Spinal cord (tissue), 10 donors: ENCODE data around the gene OLFML2B. TPM values are rescaled to one million over a fixed set of nuclear protein-coding genes. Genes with fewer than 3 reads are reported as not detected.

Source experiments
- DNase-seq, 6 donors: peaks; one replicate each; pipeline versions ENCODE4 v3.0.0 to v3.0.0-alpha.2; 2013 to 2015; ENCODE audit warnings: low spot score in 6 of 6, low read depth in 4 of 6
- H3K27ac ChIP-seq: one replicate; pipeline ENCODE4 v1.5.1; 2013; ENCODE audit warnings: low read depth, low read length, control low read depth
- H3K27me3 ChIP-seq: one replicate; pipeline ENCODE4 v1.6.1; 2013; ENCODE audit warnings: low read length; ENCODE audit not compliant: control insufficient read depth, insufficient read depth
- H3K36me3 ChIP-seq: one replicate; pipeline ENCODE4 v1.6.1; 2013; ENCODE audit warnings: low read length; ENCODE audit not compliant: control insufficient read depth, insufficient read depth
- H3K4me1 ChIP-seq: one replicate; pipeline ENCODE4 v1.6.1; 2013; ENCODE audit warnings: low read length; ENCODE audit not compliant: control insufficient read depth, insufficient read depth
- H3K4me3 ChIP-seq: one replicate; pipeline ENCODE4 v1.5.1; 2013; ENCODE audit warnings: low read depth, low read length, control low read depth
- H3K9me3 ChIP-seq: one replicate; pipeline ENCODE4 v1.6.1; 2013; ENCODE audit warnings: low read length; ENCODE audit not compliant: control insufficient read depth, insufficient read depth
- WGBS: methylation state at CpG from one replicate; pipeline ENCODE4 v1.1.5; 2013; ENCODE audit warnings: missing lambda C conversion rate; ENCODE audit not compliant: insufficient coverage; 5-methylcytosine and 5-hydroxymethylcytosine counted together
- polyA plus RNA-seq, 2 donors: library from polyadenylated mRNA; unstranded; fragments of 120-200 nt; gene quantifications; one replicate each; pipeline ENCODE4 v1.2.1, GENCODE V29; 2013; ENCODE audit not compliant: insufficient read length in 2 of 2
- total RNA-seq, 2 donors: library from RNA; depleted of rRNA in 1 of 2; stranded (reverse); fragments of 120-200 nt in 1 of 2; fragments of >200 nt in 1 of 2; gene quantifications; one replicate each; pipeline versions ENCODE4 v1.2.3 to v1.2.4, GENCODE V29; 2013 to 2014
- donor health status: healthy.

Gene OLFML2B
- total and polyA plus RNA-seq, 4 donors = 13.7 to 64.5 (median 25.2) TPM

DNA sequence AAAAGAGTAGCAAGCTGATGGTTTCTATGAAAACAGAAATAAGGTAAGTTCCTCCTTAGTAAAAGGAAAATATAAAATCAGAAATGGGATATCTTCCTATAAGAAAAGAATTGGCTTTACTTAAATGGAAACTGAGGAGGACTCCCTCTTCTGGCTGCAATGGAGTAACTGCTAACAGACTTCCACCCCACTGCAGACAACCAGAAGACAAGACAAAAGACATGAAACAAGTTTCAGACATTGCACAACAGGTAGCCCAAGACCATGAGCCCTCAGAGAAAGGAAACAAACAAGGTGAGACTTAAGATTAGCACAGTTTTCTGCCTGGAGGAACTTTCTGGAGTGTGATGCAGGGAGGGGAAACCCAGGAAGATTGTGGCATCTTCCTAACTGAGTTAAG, 17.0 kb upstream of the OLFML2B start:
- Histone ChIP-seq H3K27me3 (no peaks in the 10 kb centered on the region), H3K27ac (no peak overlapping the region), H3K4me1 (no peaks in the 10 kb centered on the region), H3K9me3 (no peaks in the 10 kb centered on the region), H3K36me3 (no peaks in the 10 kb centered on the region), H3K4me3 (no peak overlapping the region)
- DNase-seq = no peak

DNA sequence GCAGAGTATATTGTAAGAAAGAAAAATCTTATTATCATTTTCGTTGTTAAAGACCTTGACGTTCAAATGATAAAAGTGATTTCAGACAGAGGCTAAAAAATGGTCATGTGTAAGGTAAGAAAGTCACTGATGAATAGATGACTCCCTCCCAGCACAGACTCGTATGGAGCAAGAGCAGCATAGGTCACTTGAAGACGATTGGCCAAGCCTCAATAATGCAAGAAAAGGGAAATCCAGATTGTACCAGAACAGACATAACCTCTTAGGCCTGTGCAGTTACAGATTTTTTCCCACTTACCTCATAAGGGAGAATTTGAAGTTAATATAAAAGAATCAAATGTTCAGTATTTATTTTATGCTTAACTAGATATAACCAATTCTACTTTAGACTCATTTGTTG, 16.3 kb upstream of the OLFML2B start:
- no peaks in the 10 kb centered on the region for H3K27me3 ChIP-seq
- H3K4me1 ChIP-seq = no peaks in the 10 kb centered on the region
- no CpG with 5 or more reads among the region's 4 CpGs for WGBS
- no peaks in the 10 kb centered on the region for H3K9me3 ChIP-seq
- no peak overlapping the region for H3K4me3 ChIP-seq
- no peak overlapping the region for H3K27ac ChIP-seq
- H3K36me3 ChIP-seq = no peaks in the 10 kb centered on the region
- DNase-seq = no peak

DNA sequence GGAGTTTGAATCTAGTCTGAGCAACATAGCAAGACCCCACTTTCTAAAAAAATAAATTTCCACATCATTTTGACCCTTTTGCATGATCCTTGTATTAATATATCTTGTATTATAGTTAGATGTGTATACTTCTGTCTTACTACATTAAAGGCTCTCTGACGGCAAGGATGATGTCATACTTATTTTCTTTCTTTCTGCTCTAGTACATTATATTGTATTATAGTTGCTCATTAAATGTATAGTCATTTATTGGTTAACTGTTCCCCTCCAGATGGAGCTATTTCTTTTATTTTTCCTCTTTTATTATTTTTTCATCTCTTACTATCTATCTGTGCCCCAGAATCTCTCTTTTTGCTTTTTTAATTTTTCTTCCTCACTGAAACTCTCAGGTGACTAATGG, 15.0 kb upstream of the OLFML2B start:
- DNase-seq = no peak
- no peak overlapping the region for H3K4me3 ChIP-seq
- no peaks in the 10 kb centered on the region for H3K9me3 ChIP-seq
- no peak overlapping the region for H3K27ac ChIP-seq
- no peaks in the 10 kb centered on the region for H3K27me3 ChIP-seq
- peaks cover under 1% of the 10 kb centered on the region for H3K4me1 ChIP-seq
- WGBS = no CpG with 5 or more reads among the region's 1 CpG
- no peaks in the 10 kb centered on the region for H3K36me3 ChIP-seq

DNA sequence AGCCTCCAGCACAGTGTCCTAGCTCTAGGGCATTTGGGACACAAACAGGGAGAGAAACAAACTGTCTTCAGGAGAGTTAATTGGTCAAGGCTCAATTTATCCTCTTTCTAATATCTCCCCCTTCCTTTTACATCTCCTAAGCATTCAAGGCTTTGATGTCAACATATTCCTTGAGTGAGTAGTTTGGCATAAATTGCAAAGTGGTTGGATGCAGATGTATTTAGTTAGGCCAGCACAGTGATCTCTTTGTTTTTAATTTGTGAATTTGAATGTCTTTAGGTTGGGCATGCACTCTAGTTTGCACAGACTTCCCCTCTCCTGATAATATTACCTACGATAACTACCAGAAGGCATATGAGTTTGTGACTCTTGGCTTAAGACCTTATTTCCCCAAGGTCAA, 12.5 kb upstream of the OLFML2B start:
- no peak overlapping the region for H3K4me3 ChIP-seq
- peaks cover 4% of the 10 kb centered on the region for H3K4me1 ChIP-seq
- no peak overlapping the region for H3K27ac ChIP-seq
- no CpG with 5 or more reads among the region's 1 CpG for WGBS
- no peaks in the 10 kb centered on the region for H3K36me3 ChIP-seq
- no peaks in the 10 kb centered on the region for H3K27me3 ChIP-seq
- no peak for DNase-seq
- H3K9me3 ChIP-seq = no peaks in the 10 kb centered on the region

DNA sequence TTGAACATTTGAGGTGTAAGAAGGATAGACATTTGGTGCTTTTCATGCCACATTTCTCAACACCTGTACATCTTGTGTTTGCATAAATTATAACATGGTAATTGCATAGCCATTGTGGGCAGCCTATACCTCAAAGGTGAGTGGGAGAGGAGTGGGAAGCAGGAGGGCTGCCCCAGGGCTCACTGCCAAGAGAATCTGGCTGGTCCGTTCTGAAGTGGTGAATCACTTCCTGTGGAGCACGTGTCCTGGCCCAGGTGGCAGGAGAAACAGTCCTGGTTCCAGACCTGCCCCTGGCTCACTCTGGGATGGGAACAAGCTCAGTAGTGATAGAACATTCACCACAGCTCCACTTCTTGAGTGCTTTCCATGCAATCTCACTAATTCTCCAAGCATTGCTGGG, 11.6 kb upstream of the OLFML2B start:
- H3K9me3 ChIP-seq = no peaks in the 10 kb centered on the region
- no peak overlapping the region for H3K27ac ChIP-seq
- no peaks in the 10 kb centered on the region for H3K27me3 ChIP-seq
- H3K36me3 ChIP-seq = no peaks in the 10 kb centered on the region
- DNase-seq = no peak
- H3K4me1 ChIP-seq = peaks cover 4% of the 10 kb centered on the region
- H3K4me3 ChIP-seq = no peak overlapping the region
- 44% methylated on average over 2 of the region's 2 CpGs for WGBS

DNA sequence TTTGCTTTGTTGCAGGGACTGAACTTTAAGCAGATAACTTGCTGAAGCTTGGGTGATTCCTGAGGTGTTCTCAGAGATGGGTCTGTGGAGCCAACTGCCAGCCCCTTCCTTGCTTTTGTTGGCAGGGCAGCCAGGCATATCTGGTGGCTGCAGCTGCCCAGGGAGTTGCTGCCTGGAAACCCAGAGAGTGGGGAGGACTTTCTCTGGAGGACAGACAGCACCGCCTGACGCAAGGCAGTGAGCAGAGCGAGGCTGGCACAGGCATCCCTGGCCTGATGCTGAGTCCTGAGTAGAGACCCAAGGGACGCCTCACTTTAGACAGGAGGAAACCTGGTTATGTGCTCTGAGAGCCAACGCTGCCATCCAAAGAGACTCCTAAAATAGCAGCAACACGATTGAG, 9.8 kb upstream of the OLFML2B start:
- H3K4me1 ChIP-seq = peaks cover 8% of the 10 kb centered on the region
- H3K27ac ChIP-seq = no peak overlapping the region
- no peak overlapping the region for H3K4me3 ChIP-seq
- 71% methylated on average over 6 of the region's 6 CpGs for WGBS
- peaks cover 2% of the 10 kb centered on the region for H3K27me3 ChIP-seq
- H3K9me3 ChIP-seq = no peaks in the 10 kb centered on the region
- no peaks in the 10 kb centered on the region for H3K36me3 ChIP-seq
- peak in 1 of 6 donors; percentile 32 for DNase-seq

DNA sequence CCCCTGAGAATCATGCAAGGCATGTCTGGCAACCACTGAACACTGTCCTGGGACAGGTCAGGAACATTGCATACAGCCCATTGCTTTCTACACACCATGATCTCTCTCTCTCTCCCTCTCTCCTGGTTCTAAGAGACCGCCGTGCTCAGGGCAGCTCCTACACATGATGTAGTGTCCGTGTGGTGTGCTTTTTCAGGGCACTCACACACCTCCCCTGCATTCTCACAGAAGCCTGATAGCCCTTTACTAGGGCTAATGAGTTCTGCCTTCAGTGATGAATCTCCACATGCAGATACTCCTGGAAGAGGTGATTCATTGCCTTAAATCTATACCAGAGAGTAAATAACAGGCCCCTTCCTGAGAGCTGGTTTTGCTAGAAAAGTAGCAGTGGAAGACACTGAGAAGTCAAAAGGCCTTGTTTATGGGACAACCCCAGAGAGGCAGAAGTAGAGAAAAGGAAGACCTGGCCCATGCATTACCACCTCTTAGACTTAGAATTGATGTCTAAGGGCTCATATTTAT, 7.2 kb upstream of the OLFML2B start:
- peaks cover 8% of the 10 kb centered on the region for H3K4me1 ChIP-seq
- no peak overlapping the region for H3K4me3 ChIP-seq
- H3K27me3 ChIP-seq = peaks cover 4% of the 10 kb centered on the region
- no peaks in the 10 kb centered on the region for H3K36me3 ChIP-seq
- no peak overlapping the region for H3K27ac ChIP-seq
- WGBS = no CpG with 5 or more reads among the region's 3 CpGs
- no peak for DNase-seq
- H3K9me3 ChIP-seq = peaks cover 4% of the 10 kb centered on the region

DNA sequence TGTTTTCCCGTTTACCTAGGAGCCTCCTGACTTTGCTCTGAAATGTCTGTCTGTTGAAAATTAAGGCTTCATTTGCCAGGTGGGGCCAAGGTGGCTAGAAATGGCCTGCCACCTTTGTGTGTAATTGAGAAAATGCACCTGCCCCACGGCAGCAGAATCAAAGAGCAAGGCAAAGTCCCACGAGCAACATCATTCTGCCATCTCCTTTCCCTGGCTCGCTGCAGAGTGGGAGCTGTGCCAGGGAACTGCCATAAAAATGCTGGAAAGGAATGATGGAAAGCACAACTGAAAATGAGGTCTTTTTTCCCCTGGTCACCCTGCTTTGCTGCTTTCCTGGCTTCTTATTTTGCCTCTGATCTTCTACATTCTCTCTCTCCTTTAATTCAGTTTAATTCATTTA, 5.5 kb upstream of the OLFML2B start:
- no peaks in the 10 kb centered on the region for H3K36me3 ChIP-seq
- H3K27ac ChIP-seq = peak overlapping the region; percentile 40
- DNase-seq = peak in 1 of 6 donors; percentile 80
- peaks cover 4% of the 10 kb centered on the region for H3K9me3 ChIP-seq
- H3K4me1 ChIP-seq = peaks cover 10% of the 10 kb centered on the region
- no peak overlapping the region for H3K4me3 ChIP-seq
- WGBS = 52% methylated on average over 2 of the region's 4 CpGs
- H3K27me3 ChIP-seq = peaks cover 15% of the 10 kb centered on the region

DNA sequence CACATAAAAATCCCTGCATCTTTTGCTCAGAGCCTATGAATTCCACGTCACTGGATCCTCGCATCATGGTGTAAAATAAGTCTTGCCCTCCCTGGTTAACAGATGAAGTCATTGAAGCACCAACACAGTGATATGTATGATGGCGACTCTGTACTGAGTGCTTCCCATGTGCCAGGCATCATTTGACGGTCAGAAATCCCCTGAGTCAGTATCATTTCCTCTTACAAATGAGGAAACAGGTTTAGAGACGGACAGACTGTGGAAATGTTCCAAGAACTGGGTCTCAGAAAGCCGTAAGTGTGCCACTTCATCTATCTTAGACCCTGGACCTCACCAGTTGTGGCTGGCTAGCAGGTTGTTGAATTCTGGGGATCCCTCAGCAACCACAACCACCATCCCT, 5.1 kb upstream of the OLFML2B start:
- peaks cover 14% of the 10 kb centered on the region for H3K4me1 ChIP-seq
- no peak overlapping the region for H3K4me3 ChIP-seq
- 82% methylated on average over 4 of the region's 6 CpGs for WGBS
- H3K36me3 ChIP-seq = no peaks in the 10 kb centered on the region
- peaks cover 16% of the 10 kb centered on the region for H3K27me3 ChIP-seq
- DNase-seq = no peak
- H3K27ac ChIP-seq = no peak overlapping the region
- H3K9me3 ChIP-seq = peaks cover 4% of the 10 kb centered on the region

DNA sequence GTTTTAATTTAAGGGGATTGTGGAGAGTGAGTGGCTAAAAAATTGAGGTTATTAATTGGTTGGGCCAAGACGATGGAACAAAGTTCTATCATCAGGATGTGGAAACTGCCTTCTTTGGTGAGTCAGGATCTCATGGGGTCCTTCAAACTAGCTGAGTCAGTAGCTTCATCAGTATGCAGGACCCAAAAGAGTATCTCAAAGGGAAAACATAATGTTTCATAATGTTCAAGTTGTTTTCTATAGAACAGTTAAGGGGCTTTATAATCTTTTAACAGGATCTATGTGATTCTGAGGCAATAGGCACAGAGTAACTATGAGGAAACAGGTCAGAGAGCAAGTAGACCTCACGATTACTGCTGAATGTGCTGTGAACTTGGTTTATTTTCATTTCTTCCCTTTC, 3.2 kb upstream of the OLFML2B start:
- H3K4me3 ChIP-seq = no peak overlapping the region

More for the DNA sequence above, 3.2 kb upstream of the OLFML2B start:
- Histone ChIP-seq H3K27me3 (peaks cover 22% of the 10 kb centered on the region), H3K9me3 (peaks cover 4% of the 10 kb centered on the region), H3K27ac (no peak overlapping the region), H3K4me1 (peaks cover 17% of the 10 kb centered on the region), H3K36me3 (no peaks in the 10 kb centered on the region)
- 100% methylated on average over 1 of the region's 2 CpGs for WGBS
- no peak for DNase-seq
